IPS DF 4.7 (cell line): Measurements from ENCODE around the gene ROBO2.

ENCODE experiments used
- DNase-seq: peaks from one replicate; pipeline ENCODE4 v3.0.0-alpha.2; 2013; ENCODE audit warnings: low spot score; ENCODE audit errors: extremely low read depth

ROBO2 gene

DNA sequence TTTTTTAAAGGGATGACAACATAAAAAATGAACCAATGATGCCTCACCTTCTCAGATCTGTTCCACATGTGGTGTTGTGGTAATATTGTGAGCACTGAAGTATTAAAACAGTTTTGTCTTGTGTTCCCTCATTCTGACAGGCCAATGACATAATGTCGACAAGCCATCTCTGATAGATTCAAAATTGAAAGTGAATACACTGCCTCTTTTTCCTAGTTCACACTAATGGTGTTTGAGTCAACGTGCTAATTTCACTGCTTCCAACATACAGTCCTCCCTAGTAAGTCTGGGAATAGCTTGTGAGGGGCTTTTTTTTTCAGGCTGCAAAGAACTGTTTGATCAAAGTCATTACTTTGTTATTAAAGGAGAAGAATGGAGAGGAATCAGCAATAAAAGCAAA is 82.8 kb downstream of the ROBO2 start:
- no peak for DNase-seq

DNA sequence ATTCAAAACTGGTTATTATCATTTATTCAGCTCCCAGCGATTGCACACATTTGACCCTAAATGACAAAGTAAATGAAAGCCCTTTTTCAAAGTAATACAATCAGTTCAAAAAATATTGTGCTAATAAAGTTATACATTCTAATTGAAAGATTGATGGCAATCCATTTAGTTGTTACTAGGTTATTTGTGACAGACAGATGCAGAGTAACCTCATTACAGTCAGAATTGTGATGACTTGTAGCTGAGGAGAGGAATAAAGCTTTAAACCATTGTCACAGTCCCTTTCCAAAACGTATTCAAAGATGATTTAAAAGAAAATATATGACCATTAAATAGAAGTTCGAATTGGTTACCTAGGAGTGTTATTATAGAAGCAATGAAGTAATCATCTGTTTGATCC is 86.1 kb downstream of the ROBO2 start:
- no peak for DNase-seq

DNA sequence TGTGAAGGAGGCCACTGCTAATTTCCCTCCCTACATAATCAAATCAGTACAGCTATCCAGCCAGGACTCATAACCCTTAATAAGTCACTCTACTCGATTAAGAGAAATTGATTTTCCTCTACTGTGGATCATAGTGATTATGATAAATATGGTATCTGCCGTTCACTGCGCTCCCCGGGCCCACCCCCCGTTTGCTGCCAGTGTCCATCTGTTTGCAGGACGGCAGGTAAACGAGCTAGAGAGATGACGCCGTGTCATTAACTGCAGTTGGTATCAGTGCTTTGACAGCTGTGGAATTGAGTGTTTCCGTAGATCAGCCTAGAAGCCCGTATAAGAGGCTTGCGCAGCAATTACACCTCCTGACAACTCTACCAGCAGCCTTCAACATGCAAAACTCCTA is 94.9 kb downstream of the ROBO2 start:
- DNase-seq, result no peak

DNA sequence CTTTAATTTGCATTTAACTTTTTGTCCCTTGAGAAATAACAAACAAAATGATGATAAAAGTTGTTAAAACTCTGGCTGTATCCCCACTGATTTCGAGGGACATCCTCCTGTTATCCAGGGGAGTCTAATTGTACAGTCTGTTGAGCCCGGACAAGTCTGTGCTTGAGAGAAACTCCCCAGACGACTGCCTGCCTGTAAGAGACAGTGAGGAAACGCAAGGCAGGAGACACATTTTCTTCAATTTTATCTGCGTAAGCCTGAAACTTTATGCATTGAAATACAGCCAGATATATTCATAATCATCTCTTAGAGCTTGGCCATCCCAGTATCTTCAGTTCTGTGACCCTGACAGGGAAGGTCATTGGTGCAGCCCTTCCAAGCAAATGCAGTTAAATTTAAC is 97.7 kb downstream of the ROBO2 start:
- DNase-seq, result no peak

DNA sequence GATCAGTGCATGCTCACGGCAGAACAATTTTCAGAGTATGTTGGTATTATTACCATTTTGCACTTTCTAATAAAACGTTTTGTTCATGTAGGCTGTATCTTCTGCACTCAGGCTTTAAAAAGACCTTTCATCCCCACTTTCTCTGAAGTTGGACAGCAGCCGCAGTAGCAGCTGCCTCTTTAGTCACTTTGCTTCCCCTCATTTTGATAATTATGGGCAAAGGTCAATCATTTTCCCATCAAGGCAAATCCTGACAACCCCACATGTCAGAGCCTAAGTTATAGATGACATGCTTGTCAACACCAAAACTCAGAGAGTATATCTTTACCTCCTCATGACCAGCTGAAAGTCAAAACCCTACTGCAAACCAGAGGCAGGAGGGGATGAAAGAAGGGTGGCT is 99.7 kb downstream of the ROBO2 start:
- no peak for DNase-seq

DNA sequence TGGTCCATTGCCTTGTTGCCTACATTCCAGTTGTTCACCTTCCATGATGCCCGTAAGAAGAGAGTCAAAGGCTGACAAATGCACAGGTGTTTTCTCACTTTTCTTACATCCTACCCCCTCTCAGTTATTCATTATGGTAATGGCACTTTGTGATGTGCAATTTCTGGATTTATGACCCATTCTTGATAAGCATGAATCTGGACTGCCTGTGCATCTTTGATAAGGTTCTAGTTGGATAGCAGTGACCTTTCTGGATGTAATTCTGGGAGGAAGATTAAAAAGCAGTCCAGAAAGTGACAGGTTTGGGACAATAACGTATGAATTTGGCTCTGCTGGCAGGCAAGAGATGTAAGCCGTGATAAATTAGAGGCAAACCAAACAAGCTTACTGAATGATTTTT is 101.5 kb downstream of the ROBO2 start:
- DNase-seq, result no peak

DNA sequence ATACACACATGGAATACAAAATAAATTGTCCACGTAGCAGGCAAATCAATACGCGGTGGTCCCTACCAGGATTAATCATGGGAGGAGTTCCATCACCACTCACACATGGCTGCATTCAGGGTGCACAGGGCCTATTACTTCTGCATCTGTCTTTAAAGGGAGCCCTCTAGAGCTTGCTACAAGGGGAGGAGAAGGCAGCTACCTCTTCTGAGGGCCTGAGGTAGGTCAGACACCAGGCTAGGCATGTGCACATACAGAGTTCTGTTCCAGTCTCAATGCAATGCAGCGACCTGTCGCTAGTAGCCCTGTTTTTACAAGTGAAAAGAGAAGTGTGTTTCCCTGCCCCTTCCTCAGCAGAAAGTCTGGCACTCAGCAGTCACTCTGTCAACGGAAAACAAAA is 102.7 kb downstream of the ROBO2 start:
- no peak for DNase-seq

DNA sequence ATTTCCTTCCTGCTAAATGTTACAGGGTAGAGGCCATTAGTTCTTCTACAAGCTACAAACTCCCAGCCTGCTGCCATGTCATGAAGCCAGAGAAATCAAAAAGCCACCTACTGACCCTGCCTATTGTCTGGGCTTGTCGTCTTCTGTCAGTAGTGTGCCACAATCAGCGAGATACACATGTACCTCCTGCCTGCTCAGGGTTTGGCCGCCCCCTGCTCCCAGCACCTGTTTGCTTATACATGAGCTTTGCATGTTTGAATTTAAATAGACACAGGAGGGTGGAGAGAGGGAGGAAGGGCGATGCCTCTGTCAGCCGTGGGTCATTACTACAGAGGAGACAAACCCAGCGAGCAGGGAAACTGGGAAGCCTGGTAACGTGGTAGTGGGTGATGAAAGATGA is 106.1 kb downstream of the ROBO2 start:
- no peak for DNase-seq

DNA sequence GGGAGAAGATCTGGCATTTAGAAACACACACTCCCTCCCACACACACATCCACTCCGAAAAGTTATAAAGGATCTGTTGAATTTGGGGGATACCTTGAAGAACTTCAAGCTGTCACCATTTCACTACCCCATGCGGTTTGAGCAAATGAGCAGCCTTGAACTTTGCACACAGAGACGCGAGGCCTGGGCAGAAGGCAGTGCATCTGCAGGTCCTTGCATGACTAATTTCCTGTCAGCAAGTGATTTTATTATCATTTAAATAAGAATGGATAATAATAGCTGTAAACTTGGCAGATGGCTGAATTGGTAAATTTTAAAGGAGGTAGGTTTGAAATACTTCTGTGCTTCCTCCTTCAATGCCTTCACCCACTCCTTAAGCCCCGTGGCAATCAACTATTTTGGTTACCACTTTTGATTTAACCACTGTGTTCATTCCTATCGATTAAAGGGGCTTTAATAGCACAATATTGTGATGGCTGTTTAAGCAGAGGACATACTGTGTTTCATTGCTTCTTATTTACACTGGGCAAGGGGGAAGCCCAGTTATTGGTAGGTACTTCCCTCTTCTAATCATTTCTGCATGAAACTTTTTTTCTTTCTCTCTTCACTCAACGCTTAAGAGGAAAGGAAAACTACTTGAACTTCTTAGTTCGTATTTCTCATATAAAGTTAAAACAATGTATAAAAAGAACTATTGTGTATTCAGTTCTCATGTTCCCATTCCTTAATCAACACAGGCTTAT is 108.1 kb downstream of the ROBO2 start:
- DNase-seq, result no peak

DNA sequence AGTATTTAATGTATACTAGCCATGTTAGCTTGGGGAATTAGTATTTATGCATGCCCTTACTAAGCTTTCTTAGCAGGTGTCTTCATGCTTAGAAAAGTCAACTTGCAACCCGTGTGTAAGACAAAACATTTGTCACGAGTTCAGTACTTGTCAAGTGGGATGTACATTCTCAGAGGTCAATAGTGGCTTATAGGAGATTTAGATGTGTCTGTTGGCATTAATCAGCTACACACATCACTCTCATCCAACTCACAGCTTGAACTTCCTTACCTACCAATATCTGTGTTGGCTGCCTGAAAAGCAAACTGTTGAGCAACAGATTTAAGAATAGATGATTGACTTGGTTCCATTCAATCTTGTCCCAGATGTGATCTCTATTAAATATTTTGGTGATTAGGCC is 109.5 kb downstream of the ROBO2 start:
- DNase-seq, result no peak

DNA sequence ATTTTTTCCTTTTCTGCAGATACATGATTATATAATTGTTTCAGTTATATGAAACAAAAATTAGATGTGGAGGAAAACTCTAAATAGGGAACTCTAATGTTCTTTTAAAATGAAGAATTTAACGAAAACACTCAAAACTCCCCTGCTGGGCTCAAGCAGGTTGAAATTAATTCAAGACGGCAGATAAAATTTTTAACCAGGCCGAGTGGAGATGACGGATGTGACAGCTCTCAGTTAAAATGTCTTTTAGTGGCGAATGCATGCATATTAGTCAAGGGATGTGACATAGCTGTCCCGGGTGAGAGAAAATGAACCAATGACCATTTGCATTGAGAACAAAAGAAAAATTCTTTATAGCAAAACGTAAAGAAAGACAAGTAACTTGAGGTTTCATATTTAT is 110.1 kb downstream of the ROBO2 start:
- DNase-seq, result no peak

DNA sequence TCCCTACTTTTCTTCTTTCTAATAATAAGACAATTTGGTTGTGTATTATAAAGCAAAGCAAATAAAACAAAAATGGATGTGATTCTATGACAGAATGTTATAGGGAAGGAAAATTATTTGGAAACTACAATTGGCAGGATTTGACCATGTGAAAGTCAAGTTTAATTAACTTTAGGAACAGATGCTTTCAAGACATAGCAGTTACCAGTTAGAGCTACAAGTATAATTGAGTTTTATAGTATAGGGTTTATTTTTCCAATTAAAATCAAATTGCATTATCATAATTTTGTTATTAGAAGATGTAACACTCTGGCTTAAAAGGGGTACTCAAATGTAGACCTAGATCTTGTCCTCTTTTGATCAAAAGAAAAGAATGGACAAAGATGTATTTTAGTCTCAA is 110.9 kb downstream of the ROBO2 start:
- no peak for DNase-seq

DNA sequence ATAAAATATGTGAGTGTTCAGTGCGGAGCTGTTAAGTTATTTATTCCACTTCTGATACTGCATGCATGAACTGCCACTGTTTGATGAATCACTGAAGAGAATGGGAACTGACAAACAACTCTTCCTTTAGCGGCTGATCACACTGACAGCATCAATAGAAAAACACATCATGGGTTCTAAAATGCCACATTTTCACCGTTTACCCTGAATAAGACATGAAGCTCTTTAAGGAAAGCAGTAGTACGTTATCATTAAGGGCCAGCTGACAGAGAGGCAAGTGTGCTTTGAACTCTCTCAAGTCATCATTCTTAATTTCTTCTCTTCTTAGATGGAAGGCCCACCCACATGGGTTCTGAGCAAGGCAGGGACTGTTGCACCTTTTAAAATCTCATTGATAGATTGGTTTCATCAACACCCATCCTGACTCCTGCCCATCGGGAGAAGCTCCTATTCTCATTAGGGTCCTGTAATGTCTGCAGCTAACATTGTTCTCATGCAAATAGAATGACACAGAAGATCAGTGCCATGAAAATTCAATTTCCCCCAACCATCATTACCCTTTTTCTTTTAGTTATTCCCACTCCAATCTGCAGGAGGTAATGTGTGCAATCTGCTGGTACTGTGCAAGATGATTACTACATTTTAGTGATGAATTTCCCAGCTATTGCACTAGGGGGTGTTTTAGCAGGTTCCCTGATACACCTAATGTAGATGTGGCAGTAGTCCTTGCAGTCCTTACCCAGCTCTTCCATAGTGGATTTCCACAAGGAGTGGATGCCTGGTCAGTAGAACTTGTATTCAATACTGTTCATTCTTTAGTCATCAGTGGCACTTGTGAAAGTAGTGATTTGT is 119.1 kb downstream of the ROBO2 start:
- DNase-seq, result no peak

DNA sequence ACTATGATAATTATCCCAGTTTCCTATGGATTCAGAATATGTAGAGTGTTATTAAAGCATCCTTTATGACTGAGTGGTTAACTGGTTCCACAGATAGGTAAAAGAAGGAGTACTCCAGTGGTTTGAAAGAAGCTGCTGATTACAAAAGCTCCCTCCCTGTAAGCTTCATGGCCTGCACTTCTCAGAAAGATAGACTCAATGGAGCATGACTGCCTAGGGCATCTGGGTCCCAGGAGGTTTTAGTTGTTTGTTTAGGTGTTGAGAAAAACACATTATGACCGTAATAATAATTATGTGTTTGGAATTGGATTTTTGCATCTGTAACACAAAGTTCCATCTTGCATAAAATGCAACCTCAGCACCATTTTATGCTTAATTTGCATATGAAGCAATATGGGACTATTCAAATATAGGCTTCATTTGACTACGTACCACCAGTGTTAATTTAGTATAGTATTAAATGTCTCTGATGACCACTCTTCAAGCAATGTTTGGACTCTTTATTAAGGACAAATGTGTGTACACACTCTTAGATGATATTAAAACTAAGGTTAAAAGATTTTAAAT is 121.1 kb downstream of the ROBO2 start:
- no peak for DNase-seq

DNA sequence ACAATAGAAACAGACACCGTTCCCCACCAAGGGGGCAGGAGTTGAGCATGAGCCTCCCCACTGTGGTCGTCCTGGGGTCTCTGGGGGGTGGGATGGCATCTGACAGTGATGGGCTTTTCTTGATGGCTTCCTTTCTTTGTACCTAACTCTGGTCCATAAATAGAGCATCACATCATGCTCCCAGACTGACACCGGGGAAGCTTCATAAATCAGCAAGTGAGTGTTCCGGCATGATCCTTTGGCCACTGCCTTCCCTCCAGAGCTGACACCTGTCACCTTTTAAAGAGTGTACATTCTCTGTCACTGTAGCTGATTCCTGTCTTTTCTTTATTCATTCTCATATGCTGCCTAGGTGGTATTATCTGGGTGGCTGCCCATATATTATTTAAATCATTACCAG is 129.9 kb downstream of the ROBO2 start:
- DNase-seq, result no peak

DNA sequence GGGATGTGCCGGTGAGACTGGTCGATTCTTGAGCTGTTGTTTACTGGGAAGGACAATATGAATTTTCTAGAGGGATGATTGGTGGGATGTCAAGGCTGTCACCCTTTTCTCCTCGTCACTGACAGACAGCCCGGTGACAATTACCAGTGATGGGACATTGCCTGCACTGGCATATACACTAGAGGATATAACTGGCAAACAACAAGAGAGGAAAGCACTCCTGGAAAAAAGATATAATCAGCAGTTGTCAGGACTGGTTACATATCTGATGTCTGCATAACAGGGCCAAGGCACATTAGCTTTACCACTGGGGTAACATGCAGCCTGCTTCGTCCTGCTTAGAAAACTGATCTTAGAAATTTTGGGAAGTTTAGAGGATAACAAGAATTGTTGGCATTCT is 131.1 kb downstream of the ROBO2 start:
- no peak for DNase-seq

DNA sequence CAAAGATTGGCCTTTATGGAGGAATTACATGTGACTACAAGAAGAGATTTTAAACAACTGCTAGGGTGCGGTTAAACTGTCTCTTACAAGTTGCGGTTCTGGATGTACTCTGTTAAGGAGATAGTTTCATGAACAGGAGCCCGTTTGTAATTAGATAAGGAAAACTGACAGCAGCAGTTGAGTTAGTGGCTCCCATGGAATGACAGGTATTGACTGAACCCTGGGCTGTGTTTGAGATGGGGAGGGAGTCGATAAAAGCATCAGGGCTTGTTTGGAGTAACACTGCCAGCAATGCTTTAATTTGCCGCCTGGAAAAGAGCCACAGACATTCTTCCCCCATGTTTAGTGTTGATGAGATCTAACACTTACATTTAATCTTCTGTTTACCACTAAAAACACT is 139.9 kb downstream of the ROBO2 start:
- DNase-seq, result no peak

DNA sequence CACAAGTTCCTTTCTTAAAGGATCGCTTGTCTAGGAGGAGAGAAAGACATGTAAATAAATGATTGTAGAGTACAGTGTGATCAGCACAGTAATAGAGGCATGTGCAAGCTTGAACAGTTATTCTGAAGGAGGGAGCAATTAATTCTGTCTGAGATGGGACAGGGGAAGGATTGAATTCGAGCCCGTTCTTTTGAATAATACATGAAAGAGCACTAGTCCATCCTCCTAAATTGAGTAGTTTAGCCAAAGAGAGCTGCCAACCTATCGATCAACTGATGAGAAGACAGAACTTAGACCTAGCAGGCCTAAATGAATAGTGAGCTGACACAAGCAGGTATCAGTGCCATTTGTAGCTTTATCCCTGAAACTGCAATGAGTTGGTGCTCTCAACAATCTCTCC is 142.4 kb downstream of the ROBO2 start:
- DNase-seq, result no peak

DNA sequence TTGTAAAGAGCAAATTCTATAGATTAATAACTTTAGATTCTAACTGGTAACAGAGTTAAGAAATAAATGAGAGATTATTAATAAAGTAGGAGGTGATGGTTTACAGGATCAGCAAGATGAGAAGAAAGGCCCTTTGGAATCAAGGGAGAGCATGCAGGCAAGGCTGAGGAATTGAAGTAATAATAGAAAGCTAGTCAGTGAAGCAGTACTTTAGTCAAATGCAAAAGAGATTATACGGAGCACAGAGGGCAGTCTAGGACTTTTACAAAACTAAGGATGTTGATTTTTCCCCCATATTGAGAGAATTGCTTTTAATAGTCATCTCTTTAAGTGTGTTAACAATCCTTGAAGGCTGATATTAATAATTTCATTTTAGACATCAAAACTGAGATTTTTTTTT is 146.4 kb downstream of the ROBO2 start:
- no peak for DNase-seq

DNA sequence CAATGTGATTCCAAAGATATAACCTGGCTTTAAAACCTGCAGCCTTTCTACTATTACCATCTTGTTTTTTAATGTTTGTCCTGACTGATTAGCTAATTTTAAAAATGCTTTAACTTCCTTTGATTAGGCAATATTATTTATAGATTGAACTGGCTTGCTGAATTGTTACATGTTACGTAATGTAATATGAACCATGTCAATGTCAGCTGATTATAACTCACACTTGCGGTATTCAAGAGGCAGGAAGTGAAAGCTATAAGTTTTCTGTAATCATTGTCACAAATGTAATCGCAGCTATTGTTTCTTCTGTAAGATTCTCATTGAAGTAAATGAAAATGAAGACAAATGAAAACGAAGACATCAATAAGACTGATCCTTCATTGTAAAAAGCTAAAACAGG is 146.8 kb downstream of the ROBO2 start:
- DNase-seq, result no peak

DNA sequence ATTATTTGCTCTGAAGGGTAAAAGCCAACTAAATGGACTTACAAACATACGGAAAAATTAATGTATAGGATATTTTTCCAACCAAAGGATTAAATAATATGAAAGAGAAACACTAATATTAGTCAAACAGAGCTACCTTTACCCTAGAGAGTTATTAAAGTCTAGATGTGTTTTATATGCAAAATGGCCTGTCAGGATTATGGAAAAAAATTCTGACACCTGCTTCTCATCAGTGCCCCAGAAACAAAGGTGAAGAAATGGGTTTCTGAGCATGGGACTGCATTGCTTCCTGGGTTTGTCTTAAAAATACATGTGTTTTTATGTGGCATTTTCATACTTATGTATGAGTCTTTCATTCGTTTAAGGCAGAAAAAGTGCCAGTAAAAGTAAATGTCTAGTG is 148.3 kb downstream of the ROBO2 start:
- DNase-seq, result no peak

DNA sequence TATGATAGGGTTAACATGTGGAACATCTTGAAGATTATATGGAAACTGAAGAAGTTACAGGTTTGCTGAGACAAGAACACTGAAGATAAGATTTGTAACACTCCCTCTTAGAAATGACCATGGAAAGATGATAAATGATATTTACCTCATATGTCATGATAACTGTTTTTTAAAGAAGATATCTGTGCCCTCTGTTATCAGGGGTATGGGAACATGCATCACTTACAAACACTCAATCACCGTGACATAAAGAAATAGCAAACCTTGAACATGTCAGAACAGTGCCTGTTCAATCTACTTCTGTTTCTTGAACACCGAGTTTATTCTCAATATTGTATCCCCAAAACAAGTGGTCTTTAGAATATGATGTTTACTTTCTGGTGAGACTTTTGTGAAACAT is 149.4 kb downstream of the ROBO2 start:
- DNase-seq, result no peak

DNA sequence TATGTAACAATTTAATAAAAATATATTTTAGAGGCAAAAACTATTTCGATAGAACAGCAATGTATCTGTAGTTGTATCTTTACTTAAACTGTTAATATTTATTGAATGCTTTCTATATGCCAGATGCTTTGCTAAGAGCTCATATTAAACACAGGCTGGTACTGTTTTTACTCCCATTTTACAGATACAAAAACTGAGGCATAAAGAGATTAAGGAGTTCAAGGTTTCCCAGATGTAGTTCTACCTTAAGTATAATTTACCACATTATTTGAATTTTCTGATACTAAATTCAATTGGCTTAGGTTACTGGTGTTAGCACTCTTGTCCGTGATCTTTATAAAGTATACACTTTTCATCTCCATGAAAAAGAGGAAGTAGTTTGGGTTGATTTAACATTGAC is 149.8 kb downstream of the ROBO2 start:
- no peak for DNase-seq
